ENCODE measurements around the gene TCF7L1.

- TF ChIP-seq POLR2A (IDR thresholded peaks at IDR 0.05; ENCODE audit: low read length) (no peak), GATA1 (IDR thresholded peaks at IDR 0.05; ENCODE audit: low read depth, low read length) (no peak)
Observed at GRCh38 chr2:85318222-85319074, 185.3 kb downstream of the TCF7L1 start.

Data from erythroblast (primary cell).